Activated CD4-positive, CD25-positive, alpha-beta regulatory T cell treated with anti-CD3 and anti-CD28 coated beads, Interleukin-2, amount 50 U/mL, for 24 hours (primary cell): ENCODE measurements around the gene GRAMD1B.

Experiments used
- ATAC-seq, 2 donors: fragments of 150-1000 bp; cut with Tn5 transposase; one replicate each; pipeline ENCODE4 v1.10.0; 2021; ENCODE audit warnings: mild to moderate bottlenecking in 1 of 2, moderate library complexity in 1 of 2

Gene GRAMD1B

DNA sequence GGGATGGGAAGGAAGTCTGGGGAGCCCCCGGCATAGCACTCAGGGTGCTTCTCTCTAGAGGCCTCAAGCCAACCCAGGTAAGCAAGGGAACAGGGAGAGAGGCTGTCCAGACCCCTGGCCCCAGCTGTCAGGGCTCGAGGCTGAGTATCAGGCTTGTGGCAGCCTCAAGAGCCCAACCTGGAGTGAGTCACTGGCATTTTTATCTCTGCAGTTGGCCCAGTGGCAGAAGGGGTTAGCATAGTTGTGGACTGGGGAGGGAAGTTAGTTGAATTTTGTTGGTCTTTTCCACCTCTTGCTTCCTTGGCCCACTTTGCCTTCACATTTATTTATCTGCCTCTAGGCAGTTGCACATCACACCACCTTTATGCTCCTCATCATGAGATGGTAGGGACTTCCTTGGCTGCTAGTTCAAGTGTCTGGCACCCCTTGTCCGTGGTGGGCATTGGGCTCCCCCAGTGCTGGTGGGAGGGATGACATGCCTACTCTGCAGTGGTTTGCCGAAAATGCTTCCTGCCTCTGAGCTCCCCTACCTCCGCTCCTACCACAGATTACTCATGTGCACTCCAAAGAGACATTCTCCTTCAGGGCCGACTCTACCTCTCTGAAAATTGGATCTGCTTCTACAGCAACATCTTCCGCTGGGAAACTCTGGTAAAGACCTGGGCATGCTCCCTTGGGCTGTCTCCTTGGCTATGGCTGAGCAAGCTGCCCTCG, 164.3 kb downstream of the GRAMD1B start:
- ATAC-seq, result no peak

DNA sequence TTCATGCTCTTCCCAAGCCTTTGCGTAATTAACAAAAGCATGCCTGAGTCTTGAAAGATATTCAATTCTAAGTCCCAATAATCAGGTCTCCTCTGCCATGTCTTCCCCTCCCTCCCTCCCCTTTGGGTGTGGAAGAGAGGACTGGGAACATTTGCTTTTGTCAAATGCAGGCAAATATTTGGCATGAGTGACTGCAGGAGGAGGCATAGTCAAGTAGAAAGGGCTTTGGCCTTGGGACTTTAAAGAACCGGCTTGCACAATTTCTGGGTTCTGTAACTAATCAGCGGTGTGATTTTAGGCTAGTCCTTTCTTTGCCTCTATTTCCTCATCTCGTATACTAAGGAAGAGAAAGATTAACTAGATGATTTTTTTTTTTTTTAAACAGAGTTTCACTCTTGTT, 164.9 kb downstream of the GRAMD1B start:
- no peak for ATAC-seq

DNA sequence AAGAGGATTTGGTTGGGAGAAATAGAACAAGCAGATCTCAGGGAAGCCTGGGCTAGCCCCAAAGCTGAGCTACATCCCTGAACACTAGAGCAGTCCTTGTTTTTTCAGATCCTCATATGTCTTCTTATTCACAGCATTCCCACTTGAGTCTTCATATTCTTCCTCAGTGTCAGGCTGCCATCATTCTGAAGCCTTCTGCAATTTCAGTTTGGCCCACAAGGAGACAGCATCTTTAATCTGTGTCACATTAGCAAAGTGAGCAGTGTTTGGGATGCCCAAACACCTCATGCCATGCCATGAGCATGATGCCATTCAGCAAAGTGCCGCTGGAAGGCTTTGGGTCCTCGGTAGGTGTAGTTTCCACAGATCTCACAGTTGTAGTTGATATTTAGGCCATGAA, 167.8 kb downstream of the GRAMD1B start:
- no peak for ATAC-seq

DNA sequence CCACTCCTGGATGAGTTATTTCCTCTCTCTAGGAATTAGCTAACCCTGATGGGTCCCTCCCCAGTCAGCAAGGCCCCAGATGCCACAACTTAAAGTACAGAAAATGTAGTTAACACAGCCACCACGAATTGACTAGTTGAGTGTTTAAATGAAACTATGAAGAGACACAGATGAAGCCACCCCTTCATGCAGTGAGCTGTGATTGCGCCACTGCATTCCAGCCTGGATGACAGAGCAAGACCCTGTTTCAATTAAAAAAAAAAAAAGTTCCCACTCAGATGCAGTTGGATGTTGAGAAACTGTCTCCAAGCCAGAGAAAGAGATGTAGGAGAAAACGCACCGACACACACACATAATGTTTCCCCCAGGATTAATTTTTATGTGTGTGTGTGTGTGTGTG, 171.1 kb downstream of the GRAMD1B start:
- no peak for ATAC-seq

DNA sequence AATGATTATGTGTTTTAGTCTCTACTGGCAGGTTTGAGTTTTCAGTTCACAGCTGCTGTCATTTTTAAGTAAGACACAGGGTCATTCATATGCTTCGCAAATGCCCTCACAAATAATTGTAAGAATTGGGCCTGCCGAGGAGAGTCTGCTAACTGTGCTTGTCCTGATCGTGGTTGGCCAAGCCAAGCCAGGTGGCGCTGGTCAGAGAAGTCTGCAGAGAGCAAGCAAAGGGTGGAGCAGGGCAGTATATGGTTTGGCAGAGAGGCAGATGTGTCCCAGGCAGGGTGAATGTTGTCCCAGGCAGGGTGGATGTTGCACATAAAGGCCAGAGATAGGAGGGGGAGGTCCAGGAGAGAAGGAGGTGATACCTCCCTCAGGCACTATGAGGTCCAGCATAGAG, 171.7 kb downstream of the GRAMD1B start:
- no peak for ATAC-seq

DNA sequence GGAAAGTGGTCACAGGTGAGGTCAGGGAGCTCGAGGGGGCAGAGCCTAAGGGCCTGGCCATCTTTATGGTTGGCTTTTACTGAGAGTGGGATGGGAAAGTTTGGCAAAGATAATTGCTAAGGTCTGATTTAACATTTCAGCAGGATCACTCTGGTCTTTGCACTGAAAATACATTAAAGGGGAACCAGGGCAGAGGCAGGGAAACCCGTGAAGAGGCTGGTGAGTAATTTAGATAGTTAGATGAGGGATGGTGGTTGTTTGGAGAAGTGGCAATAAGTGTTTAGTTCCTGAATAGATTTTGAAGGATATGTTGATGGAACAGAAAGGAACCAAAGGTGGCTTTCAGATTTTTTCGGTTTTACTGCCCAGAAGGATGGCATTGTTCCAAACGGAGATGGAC, 173.6 kb downstream of the GRAMD1B start:
- no peak for ATAC-seq

DNA sequence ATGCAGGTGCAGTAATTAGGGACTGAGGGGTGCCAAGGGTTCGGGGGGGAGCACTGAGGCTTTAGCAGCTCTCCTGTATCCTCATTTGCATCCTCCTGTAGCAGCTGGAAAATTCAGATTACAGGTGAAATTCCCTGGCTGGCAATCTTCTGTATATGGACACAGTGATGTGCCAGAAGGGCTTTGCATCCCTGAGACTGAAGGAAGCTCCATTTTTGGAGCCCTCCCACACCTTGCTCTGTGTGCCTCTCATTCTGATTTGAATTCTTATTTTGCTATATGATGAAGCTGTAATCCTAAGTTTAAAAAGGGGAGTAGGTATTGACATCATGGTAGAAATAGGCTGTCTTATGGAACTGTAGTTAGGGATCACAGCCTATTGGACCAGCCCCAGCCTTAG, 177.7 kb downstream of the GRAMD1B start:
- no peak for ATAC-seq

DNA sequence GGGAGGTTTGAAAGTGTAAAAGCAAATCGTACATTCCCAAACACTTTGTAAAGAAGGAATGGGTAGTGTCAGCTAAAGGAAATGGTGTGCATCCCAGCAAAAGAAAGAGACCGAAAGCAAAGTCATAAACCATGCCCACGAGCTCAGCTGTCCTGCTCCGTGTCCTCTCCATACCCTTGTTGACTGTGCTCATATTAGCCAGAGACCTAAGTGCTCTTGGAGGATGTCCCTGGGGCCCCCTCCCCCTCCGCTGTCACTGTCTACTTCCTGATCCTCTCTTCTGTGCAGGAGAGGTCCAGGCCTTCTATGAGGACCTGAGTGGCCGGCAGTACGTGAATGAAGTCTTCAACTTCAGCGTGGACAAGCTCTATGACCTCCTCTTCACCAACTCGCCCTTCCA, 178.3 kb downstream of the GRAMD1B start:
- no peak for ATAC-seq

DNA sequence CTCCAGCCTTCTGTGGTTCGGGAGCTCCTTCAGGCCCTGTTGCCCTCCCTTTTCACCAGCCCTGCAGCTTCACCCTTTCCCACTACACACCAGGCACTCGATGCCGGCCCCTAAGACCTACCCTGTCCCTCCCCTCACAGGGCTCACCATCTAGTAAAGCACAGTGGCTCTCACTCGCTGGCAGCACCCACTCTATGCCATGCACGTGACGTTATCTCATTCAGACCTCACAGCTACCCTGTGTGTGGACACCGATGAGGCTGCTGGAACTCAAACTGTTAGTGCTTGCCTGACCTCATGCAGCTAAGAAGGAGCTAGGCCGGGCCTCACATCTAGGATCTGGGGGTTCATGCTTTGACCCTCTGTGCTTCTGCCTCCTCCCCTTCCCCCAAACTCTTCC, 178.9 kb downstream of the GRAMD1B start:
- no peak for ATAC-seq

DNA sequence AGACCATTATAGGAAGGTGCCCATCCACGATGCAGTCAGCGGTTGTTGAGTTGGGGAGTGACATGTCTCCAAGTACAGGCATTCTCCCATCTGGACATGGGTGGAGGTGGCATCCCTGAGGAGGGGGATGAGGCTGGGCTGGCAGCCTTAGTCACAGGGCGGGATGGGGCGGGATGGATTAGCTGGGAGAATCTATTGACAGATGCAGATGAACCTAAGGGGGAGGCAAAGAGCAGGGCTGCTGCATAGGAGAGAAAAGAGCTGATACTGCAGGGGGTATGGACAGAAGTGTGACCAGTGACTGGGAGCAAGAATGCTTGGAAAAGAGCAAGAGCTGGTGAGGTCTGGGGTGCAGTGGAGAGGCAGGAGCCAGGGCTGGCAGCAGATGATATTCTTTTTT, 181.6 kb downstream of the GRAMD1B start:
- ATAC-seq, result no peak

DNA sequence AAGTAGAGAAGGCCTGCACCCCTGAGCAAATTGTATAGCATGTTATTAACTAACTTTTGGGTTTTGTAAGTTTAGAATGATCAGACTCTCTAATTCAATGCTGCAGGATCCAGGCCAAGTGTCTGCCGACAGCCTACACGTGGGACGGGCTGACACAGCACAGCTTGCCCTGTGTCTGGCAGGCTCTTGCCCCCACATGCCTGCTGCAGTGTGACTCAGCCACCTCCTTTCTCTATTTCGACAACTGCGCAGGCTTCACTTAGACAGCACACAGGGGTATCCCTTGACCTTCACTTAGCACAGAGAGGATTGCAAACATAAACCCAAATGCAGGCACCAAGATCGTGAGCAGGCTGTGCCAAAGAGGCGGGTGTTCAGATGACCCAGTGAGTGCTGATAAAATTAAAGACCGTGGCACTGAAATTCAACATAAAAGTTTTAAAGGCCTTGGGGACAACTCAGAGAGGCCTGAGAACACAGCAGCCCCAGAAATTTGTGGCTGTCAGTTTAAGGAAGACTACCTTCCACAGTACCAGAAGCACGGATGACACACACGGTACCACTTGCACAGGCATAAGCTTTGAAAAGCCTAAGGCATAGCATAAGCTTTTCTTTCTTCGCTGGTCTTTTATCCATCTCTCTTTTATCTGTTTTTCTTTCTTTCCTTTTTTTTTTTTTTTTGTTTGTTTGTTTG, 186.6 kb downstream of the GRAMD1B start:
- ATAC-seq, result no peak

DNA sequence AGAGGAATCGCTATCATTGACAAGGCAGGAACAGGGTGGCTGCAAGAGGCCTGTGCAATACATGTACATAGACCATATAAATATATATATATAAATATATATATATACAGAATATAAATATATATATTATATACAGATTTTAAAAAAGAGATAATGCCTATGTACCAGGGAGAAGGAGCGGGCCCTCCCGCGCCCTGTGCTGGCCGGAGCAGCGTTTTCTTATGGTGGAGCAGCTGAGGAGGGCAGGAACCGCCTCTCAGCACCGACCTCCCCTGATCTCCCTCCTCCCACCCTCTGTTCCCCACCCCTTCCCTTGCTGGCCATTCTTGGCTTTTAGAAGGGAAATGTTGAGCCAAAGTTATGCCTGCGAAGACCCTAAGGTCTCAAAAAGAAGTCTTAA, 192.5 kb downstream of the GRAMD1B start:
- no peak for ATAC-seq

DNA sequence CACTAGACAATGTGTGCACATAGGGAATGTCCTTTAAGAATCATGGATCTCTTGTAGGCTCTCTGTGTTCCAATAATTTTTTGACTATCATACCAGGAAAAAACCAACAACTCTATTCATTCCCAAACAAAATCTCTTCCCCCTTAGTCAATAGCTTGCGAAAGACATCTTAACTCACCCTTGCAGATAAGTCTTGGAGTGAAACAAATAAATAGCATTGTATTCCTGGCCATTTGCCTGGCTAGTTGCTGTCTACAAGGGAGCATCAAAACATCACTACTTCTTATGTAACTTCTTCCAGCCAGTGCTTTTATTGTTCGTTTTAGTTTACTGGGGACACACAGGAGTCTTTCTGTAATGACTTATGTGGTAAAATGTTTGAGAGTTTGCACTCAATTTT, 194.9 kb downstream of the GRAMD1B start:
- no peak for ATAC-seq

DNA sequence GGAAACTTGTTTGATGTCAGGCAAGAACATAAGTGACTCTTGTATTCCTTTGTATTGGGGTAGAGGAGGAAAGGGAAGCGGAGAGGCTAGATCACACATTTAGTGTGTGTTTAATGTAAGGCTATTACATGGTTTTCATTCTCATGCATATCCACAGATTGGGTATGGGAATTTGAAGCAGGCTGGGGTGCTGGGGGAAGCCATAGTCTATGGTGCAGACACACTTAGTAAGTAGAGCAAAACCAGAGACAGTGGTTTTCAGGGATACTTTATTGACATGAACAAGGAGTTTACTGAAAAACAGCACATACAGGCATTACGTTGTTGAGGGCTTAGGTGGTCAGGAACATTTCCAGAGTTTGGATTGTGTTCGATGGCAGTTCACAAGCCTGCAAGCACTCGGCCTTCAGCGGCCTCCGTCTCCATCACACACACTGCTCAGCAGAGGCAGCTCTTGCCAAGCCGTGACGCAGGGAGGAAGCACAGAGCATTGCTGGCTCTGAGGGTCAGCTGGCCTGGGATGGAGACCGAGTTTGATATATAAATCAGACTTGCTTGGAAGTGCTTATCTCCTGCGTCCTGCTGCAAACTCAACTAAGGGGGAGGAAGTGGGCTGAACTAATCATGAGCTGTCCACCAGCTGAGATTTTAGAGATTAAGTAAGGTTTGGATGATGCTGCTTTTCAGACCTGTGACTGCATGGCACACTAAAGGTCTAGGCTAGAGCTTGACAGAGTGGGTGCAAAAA, 199.0 kb downstream of the GRAMD1B start:
- no peak for ATAC-seq

DNA sequence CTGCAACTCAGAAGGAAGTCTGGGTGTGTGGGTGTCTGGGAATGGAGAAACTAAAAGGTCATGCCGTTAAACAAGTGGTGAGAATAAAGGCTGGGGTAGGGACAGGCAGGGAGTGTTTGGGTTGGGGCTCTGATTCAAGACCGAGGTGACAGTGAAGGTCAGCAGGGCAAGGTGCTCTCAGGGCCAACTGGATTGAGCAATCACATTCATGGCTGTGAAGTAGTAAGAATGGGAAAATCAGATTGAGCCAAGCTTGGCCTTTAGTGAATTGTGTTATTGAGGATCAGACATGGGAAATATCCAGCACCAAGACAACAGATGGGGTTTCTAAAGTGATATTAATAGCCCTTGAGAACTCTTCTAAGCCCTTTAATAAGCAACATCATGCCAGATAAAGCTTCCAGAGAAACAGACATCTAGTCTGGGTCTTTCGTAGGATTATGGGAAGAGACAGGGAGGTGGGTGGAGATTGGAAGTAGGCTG, 200.1 kb downstream of the GRAMD1B start:
- no peak for ATAC-seq

DNA sequence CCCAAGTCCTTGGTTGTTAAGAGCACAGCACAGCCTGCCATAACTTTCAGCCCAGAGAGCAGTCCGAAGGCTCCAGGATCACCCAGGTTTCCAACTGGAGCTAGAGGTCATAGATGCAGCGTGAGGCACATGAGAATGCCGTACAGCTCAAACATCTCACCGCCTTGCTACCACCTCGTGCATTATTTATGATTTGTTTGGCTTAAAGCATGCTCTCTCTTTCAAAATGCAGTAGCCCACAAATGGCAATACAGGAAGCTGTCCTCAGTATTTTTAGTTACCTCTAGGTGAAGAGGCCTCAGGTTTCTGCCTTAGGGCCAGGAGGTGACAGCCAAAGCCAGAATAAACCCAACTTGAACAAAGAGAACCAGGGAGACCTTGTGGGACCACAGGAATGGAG, 210.0 kb downstream of the GRAMD1B start:
- ATAC-seq, result no peak

DNA sequence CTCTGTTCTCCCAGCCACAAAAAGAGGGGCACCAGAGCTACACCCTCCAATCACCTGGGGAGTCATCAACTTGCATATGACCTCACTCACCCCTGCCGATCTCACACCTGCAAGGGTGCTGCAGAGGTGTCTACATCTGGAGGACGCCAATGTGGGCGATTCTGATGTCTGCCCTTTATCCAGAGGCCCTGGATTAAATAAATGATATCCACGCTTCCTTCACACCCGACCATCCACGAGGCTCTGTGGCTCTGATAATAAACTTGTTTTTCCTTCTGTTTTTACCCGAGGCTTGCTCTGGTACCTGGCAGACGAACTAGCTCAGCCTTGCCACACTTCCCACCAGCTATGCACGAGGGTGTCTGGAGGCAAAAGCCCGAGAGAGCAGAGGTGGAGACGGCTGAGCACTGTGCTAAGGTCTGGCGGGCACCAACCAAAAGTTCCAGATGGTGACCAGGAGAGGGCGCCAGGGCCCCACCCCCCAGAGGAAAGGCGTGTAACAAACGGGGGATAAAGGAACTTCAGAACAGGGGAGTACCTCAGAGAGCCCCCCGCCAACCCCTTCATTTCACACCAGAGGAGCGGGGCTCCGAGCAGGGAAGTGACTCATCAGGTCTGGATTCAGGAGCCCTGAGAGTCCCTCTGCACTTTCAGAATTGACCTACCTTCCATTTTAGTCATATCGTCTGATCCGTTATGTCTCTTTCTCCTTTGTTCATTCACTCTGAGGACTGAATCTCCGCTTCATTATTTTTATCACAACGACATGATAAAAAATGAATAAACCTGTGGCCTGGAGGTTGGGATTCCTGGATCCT, 210.8 kb downstream of the GRAMD1B start:
- ATAC-seq, result peak; percentile 33 to 51

DNA sequence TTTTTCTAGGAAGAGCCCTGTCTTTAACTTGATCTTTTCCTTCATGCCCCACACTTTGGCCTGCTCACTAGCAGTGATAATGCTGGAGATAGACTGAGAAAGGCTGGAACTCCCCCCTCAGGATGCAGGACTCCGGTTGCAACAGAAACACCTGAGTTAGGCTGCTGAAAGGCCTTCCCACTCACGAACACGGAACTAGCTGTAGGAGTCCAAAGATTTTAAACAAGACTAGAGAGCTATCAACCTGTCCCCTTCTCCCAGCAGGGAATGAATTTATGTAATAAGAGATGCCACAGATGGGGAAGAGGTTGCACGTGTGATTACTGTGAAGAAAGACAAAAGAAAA, 211.4 kb downstream of the GRAMD1B start:
- ATAC-seq, result no peak

DNA sequence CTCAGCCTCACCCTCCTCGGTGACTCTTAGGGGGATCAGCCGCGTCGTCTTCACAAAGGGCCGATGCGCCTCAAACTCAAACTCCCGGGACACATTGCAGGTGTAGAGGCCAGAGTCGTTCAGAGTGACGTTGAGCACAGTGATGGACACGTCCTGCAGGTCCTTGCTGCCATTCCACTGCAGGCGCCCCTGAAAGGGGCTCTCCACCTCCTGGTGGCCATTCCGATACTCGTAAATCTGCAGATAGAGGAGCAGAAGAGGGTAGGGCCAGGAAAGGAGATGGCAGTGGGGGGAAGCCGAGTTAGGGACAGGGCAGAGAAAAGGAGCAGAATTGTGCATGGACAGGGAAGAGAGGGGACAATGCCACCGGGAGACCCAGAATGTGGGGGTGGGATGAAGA, 212.4 kb downstream of the GRAMD1B start:
- no peak for ATAC-seq

DNA sequence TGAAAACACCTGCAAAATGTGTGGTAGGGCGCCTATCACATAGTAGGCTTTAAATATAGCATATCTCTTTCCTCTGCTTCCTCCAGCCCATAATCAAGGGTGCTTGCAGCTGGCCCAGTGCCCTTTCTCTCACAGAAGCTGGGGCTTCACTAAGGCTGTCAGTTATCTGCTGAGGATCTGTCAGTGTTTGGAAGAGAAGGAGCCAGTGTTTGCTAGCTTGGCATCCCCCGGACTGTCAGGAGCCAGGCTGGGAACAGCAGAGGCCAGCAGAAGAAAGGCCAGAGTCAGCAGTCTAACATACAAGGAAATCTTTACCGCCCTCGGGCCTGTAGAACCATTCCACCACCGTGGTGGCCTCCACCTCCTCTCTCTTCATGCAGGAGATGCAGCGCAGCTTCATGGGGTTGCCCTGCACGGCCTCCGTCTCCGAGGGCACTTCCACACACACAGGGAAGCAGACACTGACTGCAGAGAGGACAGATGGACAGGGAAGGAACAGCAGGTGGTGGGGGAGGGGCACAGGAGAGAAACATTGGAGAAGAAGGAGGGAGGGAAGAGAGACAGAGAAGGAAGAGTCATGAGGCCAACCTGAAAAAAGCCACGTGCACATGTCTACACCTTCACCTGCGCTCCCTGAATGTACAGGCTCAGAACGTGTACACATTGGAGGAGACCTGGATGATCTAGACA, 215.4 kb downstream of the GRAMD1B start:
- ATAC-seq, result no peak

DNA sequence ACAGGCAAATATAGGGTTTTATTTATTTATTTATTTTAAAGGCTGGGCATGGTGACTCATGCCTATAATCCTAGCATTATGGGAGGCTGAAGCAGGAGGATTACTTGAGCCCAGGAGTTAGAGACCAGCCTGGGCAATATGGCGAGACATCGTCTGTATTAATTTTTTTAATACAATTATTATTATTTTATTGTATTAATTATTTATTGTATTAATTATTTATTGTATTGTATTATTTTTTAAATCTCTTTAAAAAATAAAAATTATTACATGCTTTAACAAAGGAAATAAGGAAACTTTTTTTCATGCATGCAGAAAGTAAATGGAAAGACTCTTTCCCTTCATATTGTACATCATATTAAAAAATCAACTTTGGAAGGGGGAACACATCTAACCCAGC, 220.8 kb downstream of the GRAMD1B start:
- ATAC-seq, result no peak

DNA sequence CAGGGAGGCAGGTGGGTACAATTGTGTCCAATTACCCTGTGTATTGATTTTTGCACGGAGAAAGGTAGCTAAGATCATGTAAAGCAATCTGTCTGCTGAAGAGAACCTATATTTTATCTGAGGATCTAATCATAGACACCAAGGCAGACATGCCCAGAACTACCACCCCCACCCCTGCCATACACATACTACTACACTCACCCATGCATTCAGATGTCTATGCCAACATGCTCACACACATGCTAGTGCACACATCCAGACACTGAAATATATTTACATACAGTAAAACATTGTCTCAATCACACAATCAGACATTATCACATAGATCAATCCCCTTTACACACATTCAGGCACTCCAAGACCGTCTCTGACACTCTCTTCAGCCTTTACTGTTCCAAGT, 222.5 kb downstream of the GRAMD1B start:
- no peak for ATAC-seq

DNA sequence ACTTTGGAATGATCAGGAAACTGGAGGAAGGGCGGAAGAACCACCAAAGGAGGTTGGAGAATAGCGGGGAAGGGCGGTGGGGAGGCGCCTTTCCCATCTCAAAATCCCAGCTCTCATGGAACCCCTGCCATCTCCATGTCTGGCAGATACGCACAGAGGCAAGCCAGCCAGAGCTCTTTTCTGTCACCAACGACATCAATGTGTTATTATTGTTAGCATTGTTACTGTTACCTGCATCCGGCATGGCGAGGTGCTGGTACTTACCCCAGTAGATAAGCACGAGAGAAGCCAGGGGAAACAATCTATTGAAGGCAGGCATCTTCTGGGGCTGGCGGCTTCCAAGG, 223.4 kb downstream of the GRAMD1B start:
- ATAC-seq, result no peak
